IPS DF 4.7 (cell line): ENCODE measurements around the gene GABPB1.

ENCODE experiments used
- DNase-seq: peaks from one replicate; pipeline ENCODE4 v3.0.0-alpha.2; 2013; ENCODE audit warnings: low spot score; ENCODE audit errors: extremely low read depth

GABPB1 gene

GRCh38 chr15:50344006-50344464 lies 11.0 kb downstream of the GABPB1 start:
- no peak for DNase-seq

- DNase-seq: no peak
These were observed 13.3 kb downstream of the GABPB1 start for GRCh38 chr15:50341616-50342136.

DNA sequence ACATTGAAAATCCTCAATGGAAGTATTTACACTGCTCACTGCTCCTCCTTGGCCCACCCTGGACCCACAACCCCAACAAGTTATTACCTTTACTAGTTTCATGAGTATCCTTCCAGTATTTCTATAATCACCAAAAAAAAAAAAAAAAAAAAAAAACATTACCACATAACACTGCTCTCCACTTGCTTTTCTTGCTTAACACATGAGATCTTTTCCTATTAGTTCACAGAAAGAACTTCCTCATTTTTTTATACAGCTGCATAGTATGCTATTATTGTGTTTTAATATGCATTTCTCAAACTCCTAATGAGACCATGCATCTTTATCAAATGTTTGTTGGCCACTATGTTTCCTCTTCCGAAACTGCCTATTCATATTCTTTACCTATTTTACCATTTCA lies 14.6 kb downstream of the GABPB1 start:
- no peak for DNase-seq

DNA sequence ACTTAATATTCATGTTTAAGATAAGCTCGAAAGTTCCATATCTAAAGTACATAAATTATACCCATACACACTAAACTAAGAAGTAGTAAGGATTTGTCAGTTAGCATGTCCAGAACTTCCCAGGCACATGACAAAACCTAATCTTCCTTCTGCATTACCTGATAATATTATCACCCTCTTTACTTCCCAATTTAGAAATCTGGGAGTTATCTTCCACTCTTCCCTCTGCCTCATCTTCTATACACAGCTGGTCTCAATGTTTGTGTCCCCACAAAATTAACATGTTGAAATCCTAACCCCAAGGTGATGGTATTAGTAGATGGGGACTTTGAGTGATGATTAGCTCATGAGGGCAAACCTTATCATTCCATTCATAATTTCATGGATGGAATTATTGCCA lies 15.3 kb downstream of the GABPB1 start:
- DNase-seq: no peak

- no peak for DNase-seq
These were observed 19.7 kb downstream of the GABPB1 start for GRCh38 chr15:50335251-50335650.

DNA sequence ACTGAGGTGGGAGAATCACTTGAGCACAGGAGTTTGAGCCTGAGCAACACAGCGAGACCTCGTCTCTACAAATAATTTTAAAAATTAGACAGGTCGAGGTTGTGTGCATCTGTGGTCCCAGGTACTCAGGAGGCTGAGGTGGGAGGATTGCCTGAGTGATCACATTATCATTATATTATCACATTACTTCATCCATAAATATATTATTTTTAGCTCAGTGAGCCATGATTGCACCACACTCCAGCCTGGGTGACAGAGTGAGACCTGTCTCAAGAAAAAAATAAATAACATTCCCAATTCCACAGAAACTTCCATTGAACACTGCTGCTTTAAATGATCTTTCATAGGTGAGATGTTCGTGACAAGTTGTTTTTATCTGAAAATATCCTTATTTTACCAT lies 21.8 kb downstream of the GABPB1 start:
- no peak for DNase-seq

- no peak for DNase-seq
These were observed 24.1 kb downstream of the GABPB1 start for GRCh38 chr15:50330921-50331320.

GRCh38 chr15:50328116-50328515 lies 26.9 kb downstream of the GABPB1 start:
- no peak for DNase-seq

GRCh38 chr15:50321680-50322210 lies 33.3 kb downstream of the GABPB1 start:
- no peak for DNase-seq

DNA sequence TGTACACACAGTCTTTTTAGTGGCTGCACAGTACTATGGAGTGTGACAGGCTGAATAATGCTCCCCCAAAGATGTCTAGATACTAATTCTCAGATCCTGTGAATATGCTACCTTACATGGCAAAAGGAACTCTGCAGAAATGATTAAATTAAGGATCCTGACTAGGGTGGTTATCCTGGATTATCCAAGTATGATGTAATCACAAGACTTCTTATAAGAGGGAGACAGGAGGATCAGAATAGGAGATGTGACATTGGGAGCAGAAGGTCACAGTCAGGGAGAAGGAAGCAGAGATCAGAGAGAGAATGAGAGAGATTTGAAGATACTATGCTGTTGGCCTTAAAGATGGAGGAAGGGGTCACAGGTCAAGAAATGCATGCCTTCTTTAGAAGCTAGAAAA lies 34.5 kb downstream of the GABPB1 start:
- DNase-seq: no peak

- DNase-seq: no peak
These were observed 36.3 kb downstream of the GABPB1 start for GRCh38 chr15:50318697-50319096.

DNA sequence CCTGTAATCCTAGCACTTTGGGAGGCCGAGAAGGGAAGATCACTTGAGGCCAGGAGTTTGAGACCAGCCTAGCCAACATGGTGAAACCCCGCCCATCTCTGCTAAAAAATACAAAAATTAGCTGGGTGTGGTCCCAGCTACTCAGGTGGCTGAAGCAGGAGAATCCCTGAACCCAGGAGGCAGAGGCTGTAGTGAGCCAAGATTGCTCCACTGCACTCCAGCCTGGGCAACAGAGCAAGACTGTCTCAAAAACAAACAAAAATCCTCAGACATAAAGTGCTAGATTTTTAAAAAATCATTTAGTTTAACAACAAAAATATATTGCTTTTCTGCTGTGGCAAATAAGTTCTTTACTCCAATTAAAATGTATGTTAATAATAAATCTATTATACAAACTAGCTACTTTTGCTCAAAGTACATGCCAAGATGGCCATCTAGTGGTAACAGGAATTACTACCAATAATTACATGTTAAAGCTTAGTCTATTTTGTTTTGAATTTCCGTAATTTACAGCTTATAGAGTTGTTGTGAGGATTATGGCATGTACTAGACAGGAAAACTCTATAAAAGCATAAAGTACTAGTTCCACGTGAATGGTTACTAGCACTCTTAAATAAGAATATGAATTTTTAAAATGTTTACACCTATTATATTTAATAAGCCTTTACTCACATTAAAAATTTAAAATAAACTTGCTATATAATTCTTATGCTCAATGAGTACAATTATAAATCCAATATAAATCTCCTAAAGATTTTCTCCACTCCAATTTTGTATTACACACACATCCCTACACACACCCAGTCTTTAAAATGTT lies 39.0 kb downstream of the GABPB1 start:
- DNase-seq: no peak

GRCh38 chr15:50312636-50313035 lies 42.4 kb downstream of the GABPB1 start:
- no peak for DNase-seq

GRCh38 chr15:50307799-50308198 lies 47.2 kb downstream of the GABPB1 start:
- no peak for DNase-seq

DNA sequence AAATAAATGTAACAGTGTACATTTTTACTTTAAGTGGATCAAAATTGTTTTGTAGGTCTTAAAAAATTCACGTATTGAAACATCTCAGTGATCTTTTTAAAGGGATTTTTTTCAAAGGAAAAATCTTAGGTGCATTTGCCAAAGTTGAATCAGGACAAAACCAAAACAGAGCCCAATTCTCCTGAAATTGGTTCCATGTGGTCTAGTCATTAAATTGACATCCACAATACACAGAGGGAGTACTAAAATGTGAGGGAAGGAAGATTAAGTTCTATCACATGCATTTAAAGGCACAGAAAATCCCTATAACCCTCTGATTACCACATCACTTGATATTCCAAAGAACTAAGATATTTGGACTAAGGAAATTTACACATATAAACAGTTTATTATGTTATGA lies 50.2 kb downstream of the GABPB1 start:
- DNase-seq: no peak

GRCh38 chr15:50302581-50302980 lies 52.4 kb downstream of the GABPB1 start:
- no peak for DNase-seq

- no peak for DNase-seq
These were observed 56.7 kb downstream of the GABPB1 start for GRCh38 chr15:50298340-50298739.

DNA sequence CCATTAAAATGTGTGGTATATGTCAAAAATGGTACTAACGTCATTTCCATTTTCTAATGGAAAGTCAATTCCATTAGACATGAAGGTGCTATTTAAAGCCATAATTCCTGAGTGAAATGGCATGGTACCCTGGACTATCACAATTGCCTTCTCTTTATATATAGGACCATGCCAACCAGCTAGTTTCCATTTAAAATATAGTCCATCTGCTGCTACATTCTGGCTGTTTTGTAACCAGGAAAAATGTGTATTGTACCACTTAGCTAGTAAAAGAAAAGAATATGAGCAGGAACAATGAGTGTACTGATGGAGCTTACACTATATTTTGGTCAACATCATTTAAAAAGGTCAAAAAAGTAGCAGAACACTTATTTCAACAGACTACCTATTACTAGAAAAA lies 59.0 kb downstream of the GABPB1 start:
- DNase-seq: no peak

DNA sequence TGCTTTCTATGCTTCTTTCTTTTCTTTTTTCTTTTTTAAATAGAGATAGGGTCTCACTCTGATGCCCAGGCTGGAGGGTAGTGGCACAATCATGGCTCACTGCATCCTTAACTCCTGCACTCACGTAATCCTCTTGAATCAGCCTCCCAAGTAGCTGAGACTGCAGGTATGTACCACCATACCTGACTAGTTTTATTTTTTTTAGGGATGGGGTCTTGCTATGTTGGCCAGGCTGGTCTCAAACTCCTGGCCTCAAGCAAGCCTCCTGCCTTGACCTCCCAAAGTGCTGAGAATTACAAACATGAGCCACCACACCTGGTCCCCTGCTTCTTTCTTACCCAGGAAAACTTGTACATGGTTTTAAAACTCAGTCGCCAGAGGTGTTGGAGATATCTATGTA lies 65.2 kb downstream of the GABPB1 start:
- no peak for DNase-seq

- no peak for DNase-seq
These were observed 67.5 kb downstream of the GABPB1 start for GRCh38 chr15:50287324-50288116.

GRCh38 chr15:50281427-50281826 lies 73.6 kb downstream of the GABPB1 start:
- DNase-seq: no peak

- no peak for DNase-seq
These were observed 74.7 kb downstream of the GABPB1 start for GRCh38 chr15:50280271-50280670.
